HEK293T (cell line): ENCODE results near the gene SLC25A25.
"Not testable (repeated sequence)": the region's sequence is repeated elsewhere in the genome, so short reads cannot be mapped to it uniquely, and the experiment has no call there.

Source experiments
- CTCF ChIA-PET: fragments of 350-600 bp; formaldehyde crosslinking; extraction: SDS; loops from one replicate; lab custom pipeline; 2021; ENCODE audit warnings: antibody characterized with exemption, inconsistent platforms; lab: Yijun Ruan, JAX
- POLR2A ChIA-PET: fragments of 350-600 bp; formaldehyde crosslinking; extraction: SDS; loops from one replicate; lab custom pipeline; 2020; ENCODE audit warnings: antibody characterized with exemption, inconsistent platforms; lab: Yijun Ruan, JAX
- DNase-seq: peaks from one replicate; pipeline ENCODE4 v3.0.0; 2012; ENCODE audit warnings: mixed read lengths; ENCODE audit errors: extremely low spot score
- ARNT ChIP-seq: fragments of 450-650 bp; IDR thresholded peaks from 2 replicates; pipeline ENCODE4 v1.6.1; 2017; ENCODE audit warnings: mild to moderate bottlenecking
- BHLHE40 ChIP-seq: fragments of 450-650 bp; IDR thresholded peaks from 2 replicates; pipeline ENCODE4 v1.6.1; 2016; ENCODE audit warnings: mild to moderate bottlenecking, moderate library complexity, borderline replicate concordance
- CTBP1 ChIP-seq: fragments of 450-650 bp; IDR thresholded peaks from 2 replicates; pipeline ENCODE4 v1.6.1; 2016; ENCODE audit warnings: borderline replicate concordance
- ELF4 ChIP-seq: fragments of 450-650 bp; IDR thresholded peaks from 2 replicates; pipeline ENCODE4 v1.6.1; 2017; ENCODE audit warnings: antibody characterized with exemption
- FOXA1 ChIP-seq: fragments of 450-650 bp; IDR thresholded peaks from 2 replicates; pipeline ENCODE4 v1.6.1; 2016; ENCODE audit warnings: mild to moderate bottlenecking
- FOXK2 ChIP-seq: fragments of 450-650 bp; IDR thresholded peaks from 2 replicates; pipeline ENCODE4 v1.6.1; 2016; ENCODE audit warnings: mild to moderate bottlenecking
- FOXM1 ChIP-seq: fragments of 450-650 bp; IDR thresholded peaks from 2 replicates; pipeline ENCODE4 v1.6.1; 2017; ENCODE audit warnings: mild to moderate bottlenecking, borderline replicate concordance
- HDGF ChIP-seq: fragments of 450-650 bp; IDR thresholded peaks from 2 replicates; pipeline ENCODE4 v1.6.1; 2017; ENCODE audit warnings: antibody characterized with exemption, borderline replicate concordance
- L3MBTL2 ChIP-seq: fragments of 450-650 bp; conservative IDR thresholded peaks from 2 replicates; pipeline ENCODE4 v1.6.1; 2016; ENCODE audit warnings: mild to moderate bottlenecking
- LEF1 ChIP-seq: fragments of 450-650 bp; IDR thresholded peaks from 2 replicates; pipeline ENCODE4 v1.6.1; 2017; ENCODE audit warnings: mild to moderate bottlenecking, borderline replicate concordance
- NFRKB ChIP-seq: fragments of 450-650 bp; IDR thresholded peaks from 2 replicates; pipeline ENCODE4 v1.6.1; 2016; ENCODE audit warnings: mild to moderate bottlenecking, moderate library complexity
- SP1 ChIP-seq: fragments of 450-650 bp; IDR thresholded peaks from 2 replicates; pipeline ENCODE4 v1.6.1; 2017
- SUZ12 ChIP-seq: fragments of 450-650 bp; IDR thresholded peaks from 2 replicates; pipeline ENCODE4 v1.6.1; 2016; ENCODE audit warnings: mild to moderate bottlenecking
- TARDBP ChIP-seq: fragments of 450-650 bp; IDR thresholded peaks from 2 replicates; pipeline ENCODE4 v1.6.1; 2016
- ZNF384 ChIP-seq: fragments of 450-650 bp; IDR thresholded peaks from 2 replicates; pipeline ENCODE4 v1.6.1; 2016
- TF ChIP-seq, protein P1 (sequence below): fragments of 450-650 bp; IDR thresholded peaks from 2 replicates; pipeline ENCODE4 v1.6.1; 2016

SLC25A25 gene

DNA sequence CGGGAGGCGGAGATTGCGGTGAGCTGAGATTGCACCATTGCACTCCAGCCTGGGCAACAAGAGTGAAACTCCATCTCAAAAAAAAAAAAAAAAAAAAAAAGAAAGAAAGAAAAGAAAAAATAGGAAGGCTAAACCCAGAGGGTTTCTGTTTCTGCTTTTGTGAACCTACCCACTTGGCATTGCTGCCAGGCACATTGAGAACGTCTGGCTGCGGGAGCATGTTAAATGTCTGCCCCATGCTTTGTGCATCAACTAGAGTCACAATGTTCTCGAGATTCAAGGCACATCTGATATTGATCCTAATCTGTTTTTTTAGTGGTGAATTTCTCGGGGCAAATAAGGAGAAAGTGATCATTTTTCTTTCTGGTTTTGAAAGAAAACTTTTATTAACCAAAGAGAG lies 2.8 kb downstream of the SLC25A25 start:
- DNase-seq, result no peak
- no peak for TF ChIP-seq ZNF384
- ChIA-PET CTCF (interaction anchor here (0.7 kb wide), 1 partner anchor 27 kb away, joined by 6 read pairs; no protein-coding TSS in a partner anchor), POLR2A (no interaction called here)

DNA sequence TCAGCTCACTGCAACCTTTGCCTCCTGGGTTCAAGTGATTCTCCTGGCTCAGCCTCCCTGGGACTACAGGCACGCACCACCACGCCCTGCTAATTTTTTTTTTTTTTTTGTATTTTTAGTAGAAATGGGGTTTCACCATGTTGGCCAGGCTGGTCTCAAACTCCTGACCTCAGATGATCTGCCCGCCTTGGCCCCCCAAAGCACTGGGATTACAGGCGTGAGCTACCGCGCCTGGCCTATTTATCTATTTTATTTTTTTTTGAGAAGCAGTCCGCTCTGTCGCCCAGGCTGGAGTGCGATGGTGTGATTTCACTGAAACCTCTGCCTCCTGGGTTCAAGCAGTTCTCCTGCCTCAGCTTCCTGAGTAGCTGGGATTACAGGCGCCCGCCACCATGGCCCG lies 3.4 kb downstream of the SLC25A25 start:
- DNase-seq, POLR2A ChIA-PET: not testable (repeated sequence)
- CTCF ChIA-PET, result interaction anchor here (0.7 to 1.4 kb wide), 2 partner anchors 26 to 37 kb away, joined by 6 read pairs; no protein-coding TSS in a partner anchor

DNA sequence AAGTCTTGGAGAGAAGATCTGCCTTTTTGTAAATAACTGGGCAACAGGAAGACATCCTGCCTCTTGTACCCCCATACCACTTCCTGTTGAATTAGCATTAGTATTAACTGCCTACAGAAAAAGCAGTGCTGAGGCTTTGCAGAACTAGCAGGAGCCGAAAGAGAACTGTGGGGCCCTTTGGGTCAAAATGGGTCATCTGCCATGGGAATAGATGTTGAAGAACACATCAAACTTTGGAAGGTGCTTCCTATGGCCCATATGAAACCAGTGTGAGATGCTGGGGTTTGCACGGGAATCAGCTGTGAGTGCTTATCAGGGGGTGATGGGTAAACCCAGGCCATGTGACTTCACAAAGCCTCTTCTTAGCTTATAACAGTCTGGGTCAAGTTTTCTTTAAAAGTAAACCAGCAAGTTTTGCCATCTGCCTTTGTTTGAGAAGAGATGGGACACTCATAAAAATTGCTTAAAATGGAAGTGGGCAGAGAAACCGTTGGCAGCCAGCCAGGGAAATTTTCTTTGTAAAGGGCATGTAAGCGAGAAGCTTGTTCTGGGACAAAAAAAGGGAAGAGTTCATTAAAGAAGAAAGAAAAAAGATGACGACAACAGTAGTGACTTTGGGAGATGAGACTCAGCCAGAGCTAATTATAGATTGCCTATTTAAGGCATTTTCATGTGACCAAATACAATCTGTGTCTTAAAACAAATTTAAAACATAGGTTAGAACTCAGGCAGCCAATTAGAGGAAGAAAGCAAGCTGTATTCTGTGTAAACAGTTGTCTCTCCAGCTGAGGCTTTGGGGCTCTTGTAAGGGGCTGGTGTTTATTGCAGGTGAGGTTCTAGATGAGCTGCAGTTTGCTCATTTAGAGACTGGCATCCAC lies 4.4 kb downstream of the SLC25A25 start:
- POLR2A ChIA-PET, result interaction anchor here (0.7 kb wide), 1 partner anchor 10 kb away, joined by 3 read pairs; no protein-coding TSS in a partner anchor
- CTCF ChIA-PET, result interaction anchor here (0.8 to 1.4 kb wide), 3 partner anchors 37 to 52 kb away, joined by 3 to 6 read pairs (median 3); no protein-coding TSS in a partner anchor
- no peak for DNase-seq
- TF ChIP-seq TARDBP, result no peak
- TF ChIP-seq, protein P1, sequence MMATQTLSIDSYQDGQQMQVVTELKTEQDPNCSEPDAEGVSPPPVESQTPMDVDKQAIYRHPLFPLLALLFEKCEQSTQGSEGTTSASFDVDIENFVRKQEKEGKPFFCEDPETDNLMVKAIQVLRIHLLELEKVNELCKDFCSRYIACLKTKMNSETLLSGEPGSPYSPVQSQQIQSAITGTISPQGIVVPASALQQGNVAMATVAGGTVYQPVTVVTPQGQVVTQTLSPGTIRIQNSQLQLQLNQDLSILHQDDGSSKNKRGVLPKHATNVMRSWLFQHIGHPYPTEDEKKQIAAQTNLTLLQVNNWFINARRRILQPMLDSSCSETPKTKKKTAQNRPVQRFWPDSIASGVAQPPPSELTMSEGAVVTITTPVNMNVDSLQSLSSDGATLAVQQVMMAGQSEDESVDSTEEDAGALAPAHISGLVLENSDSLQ, result no peak
- no peak for TF ChIP-seq ZNF384
- TF ChIP-seq BHLHE40, result no peak
- no peak for TF ChIP-seq ARNT
- no peak for TF ChIP-seq NFRKB
- TF ChIP-seq HDGF, result no peak
- no peak for TF ChIP-seq ELF4
- TF ChIP-seq FOXM1, result no peak
- no peak for TF ChIP-seq FOXK2
- TF ChIP-seq CTBP1, result no peak
- TF ChIP-seq SUZ12, result no peak
- no peak for TF ChIP-seq FOXA1
- TF ChIP-seq LEF1, result no peak
- TF ChIP-seq SP1, result no peak
- no peak for TF ChIP-seq L3MBTL2

DNA sequence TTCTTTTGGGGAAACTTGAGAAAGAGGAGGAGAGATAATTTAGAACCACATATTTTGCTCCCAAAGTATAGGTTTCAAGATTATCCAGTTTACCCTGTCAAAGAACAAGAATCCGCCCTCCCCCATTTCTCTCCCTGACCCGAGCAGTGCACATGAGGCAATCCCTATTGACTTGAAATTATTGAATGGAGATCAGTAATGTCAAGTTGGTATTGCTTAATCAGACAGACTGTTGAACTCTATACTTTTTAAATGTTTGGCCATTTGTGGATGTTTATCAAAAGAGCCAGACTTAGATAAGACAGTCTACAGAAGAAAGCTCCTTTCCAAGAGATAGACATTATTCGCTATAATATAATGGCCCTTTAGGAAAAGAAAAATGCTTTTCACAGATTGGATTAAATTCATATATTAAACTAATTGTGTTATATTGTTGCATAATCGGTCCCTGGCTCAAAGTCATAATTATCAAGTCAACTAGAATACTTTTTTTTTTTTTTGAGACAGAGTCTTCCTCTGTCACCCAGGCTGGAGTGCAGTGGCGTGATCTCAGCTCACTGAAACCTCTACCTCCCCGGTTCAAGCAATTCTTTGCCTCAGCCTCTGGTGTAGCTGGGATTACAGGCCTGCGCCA lies 5.3 kb downstream of the SLC25A25 start:
- ChIA-PET CTCF (interaction anchor here (1.1 kb wide), 1 partner anchor 45 kb away, joined by 3 read pairs; no protein-coding TSS in a partner anchor), POLR2A (interaction anchor here (0.7 kb wide), 1 partner anchor 9 kb away, joined by 3 read pairs; no protein-coding TSS in a partner anchor)
- no peak for DNase-seq
- no peak for TF ChIP-seq LEF1
- no peak for TF ChIP-seq L3MBTL2
- TF ChIP-seq SUZ12, result no peak
- no peak for TF ChIP-seq FOXM1
- TF ChIP-seq BHLHE40, result no peak
- TF ChIP-seq ZNF384, result no peak
- TF ChIP-seq SP1, result no peak
- TF ChIP-seq, protein P1, result no peak
- TF ChIP-seq TARDBP, result no peak
- no peak for TF ChIP-seq ELF4
- no peak for TF ChIP-seq NFRKB

DNA sequence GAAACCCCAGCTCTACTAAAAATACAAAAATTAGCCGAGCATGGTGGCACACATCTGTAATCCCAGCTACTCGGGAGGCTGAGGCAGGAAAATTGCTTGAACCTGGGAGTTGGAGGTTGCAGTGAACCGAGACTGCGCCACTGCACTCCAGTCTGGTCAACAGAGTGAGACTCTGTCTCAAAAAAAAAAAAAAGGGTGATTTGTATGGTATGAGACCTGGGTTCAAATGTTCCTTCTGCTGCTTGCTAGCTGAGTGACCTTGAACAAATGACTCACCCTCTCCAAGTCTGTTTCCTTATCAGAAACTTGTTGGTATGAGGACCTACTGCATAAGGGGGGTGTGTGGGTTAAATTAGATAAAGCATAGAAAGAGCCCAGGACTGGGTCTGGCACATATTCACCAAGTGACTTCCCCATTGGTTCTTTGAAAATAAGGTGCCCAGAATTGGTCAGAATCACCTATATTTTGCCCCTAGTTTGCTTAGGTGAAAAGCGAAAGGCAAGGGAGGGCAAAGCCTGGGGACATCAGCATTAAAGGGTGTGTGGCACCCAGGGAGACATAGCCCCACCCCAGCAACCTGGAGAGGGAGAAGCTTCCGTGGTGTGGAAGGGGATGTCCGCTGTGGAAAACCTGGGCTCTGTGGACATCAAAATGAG lies 9.9 kb downstream of the SLC25A25 start:
- no peak for TF ChIP-seq ELF4
- TF ChIP-seq L3MBTL2, result no peak
- no peak for TF ChIP-seq FOXM1
- TF ChIP-seq FOXK2, result no peak
- TF ChIP-seq SP1, result no peak
- TF ChIP-seq BHLHE40, result no peak
- no peak for TF ChIP-seq FOXA1
- no peak for TF ChIP-seq SUZ12
- TF ChIP-seq CTBP1, result no peak
- TF ChIP-seq TARDBP, result no peak
- POLR2A ChIA-PET, result interaction anchor here (1.6 to 1.9 kb wide), 2 partner anchors 15 to 20 kb away, joined by 4 to 5 read pairs; no protein-coding TSS in a partner anchor
- CTCF ChIA-PET, result interaction anchor here (0.9 to 1.5 kb wide), 3 partner anchors 39 to 134 kb away, joined by 3 to 5 read pairs (median 3); no protein-coding TSS in a partner anchor
- DNase-seq, result no peak
